Effector CD4-positive, alpha-beta T cell (primary cell): Measurements from ENCODE around the gene GDA.
"Not testable (repeated sequence)": the region's sequence is repeated elsewhere in the genome, so short reads cannot be mapped to it uniquely, and the experiment has no call there.

ENCODE experiments used
- DNase-seq: peaks from one replicate; pipeline ENCODE4 v3.0.0-alpha.2; 2020

GDA gene

DNA sequence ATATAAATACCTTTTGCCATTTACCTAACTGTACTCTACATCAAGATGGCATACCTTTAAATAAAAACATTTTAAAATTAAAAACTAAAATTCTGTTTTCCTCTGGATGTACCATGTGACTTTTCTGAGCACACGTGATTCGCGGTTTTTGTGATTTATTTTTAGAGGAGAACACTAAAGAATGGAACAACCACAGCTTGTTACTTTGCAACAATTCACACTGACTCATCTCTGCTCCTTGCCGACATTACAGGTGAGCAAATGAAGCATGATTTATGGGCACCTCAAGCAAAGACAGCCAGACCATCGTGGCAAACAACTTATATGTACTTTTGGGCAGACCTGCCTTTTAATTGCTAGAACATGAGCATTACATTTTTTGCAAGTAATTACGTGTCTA lies 61.3 kb downstream of the GDA start:
- no peak for DNase-seq

DNA sequence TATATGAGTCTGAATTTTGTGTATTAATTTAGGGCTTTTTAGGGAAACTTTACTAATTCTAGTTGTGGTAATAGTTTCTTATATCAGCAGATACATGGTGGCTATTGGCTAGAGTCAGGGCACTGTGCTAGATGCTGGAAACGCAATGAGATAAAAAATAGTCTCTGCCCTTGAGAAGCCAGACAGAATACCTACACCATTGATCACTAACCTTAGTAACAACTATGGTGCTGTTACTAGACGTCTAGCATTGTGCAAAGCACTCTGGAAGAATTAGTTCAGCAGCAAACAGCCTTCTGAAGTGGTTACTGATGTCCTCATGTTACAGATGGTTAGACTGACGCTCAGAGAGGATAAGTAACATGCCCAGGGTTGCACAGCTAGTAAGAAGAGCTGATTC lies 61.8 kb downstream of the GDA start:
- DNase-seq: no peak

DNA sequence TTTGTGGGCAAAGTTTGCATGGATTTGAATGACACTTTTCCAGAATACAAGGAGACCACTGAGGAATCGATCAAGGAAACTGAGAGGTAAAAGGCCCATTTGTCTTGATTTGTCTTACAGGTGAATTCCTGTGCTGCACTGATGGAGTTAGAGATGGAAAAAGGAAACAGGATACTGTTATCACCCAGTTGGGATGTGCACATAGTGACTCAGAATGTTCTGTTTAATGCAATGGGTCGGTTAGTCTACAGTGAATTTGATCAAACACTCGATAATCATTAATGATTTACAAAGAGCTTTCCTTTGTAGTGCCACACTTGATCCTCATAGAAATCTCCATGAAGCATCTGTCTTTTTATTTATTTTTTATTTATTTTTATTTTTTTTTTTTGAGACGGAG lies 64.7 kb downstream of the GDA start:
- no peak for DNase-seq

DNA sequence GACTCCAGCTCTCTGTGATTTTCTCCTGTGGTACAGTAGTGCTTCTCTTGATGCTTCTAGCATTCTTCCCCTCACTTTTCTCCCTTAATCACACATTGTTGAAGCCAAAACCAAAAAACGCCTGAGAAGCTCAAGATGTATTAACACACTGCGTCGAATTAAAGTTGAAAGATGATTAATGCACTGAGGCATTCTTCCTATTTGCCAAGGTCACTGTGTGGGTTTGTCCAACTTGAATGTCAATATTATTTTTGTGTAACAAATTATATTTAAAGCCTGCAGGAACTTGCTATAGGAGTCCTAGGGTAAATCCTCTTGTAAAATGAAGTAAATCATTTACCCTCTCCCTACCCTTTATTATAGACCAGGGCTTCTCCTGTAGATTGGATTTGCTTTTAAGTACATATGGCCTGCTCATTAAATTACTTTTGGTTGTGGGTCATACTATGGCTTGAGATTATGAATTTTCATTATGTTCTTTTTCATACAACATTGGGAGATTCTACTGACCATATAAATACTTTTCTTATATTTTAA lies 68.1 kb downstream of the GDA start:
- DNase-seq: no peak

DNA sequence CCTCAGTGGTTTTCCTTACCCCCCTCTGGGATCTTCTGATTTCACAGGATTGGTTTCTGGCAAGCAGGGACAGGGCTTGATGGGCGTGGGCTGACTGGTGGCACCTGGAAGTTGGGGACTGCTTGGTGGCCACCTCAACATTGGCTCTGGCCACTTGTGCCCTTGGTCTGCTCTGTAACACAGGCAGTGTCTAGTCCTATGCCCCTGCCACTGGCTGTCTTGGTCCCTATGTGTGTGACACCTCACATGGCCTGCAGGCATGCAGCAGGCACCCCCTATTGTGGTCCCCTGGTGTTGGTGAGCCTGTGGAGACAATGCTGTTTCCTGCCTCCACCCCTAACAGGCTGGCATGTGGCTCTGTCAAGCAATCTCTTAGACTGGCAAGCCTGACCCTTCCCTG lies 71.3 kb downstream of the GDA start:
- DNase-seq: no peak

DNA sequence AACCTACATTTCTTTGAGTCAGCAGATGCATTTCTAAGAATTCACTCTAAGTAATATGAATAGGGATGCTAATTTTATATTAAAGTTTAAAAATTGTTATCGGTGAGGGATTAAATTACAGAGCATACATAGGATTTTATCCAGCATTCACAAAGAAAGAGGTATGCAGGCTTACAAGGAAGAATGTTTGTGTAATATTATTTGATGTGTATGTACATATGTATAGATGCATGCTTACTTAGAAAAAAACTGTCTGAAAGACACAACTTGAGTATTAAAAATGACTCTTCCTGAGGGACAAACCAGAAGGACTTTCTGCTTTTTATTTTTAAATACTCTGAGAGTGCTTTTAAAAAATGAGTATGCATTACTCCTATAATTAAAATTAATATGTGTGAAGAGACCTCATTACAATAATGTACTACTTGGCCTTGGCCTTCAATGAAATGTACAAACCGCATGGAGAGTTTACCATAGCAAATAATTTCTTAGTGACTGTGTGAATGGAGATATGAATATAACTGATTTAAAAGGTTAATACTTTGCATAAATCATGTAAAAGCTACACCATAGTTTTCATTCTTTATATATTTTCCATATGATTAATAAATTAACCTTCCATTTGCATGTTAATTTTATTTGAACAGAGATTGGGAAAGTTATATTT lies 77.0 kb downstream of the GDA start:
- DNase-seq: no peak

DNA sequence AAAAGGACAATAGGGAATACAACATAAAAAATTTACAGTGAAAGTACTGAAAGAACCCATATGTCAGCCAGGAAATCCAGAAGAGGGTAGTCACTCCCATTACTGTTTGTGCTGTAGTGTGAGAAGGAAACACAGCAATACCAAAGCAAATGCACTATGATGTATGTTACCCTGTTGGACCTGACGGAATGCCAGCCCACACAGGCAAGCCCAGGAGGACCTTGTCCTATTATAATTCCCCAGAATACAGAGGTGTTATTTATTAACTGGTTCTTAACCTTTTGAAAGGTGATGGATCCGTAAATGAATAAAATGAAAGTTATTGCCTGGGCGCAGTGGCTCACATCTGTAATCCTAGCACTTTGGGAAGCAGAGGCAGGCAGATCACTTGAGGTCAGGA lies 79.0 kb downstream of the GDA start:
- no peak for DNase-seq

DNA sequence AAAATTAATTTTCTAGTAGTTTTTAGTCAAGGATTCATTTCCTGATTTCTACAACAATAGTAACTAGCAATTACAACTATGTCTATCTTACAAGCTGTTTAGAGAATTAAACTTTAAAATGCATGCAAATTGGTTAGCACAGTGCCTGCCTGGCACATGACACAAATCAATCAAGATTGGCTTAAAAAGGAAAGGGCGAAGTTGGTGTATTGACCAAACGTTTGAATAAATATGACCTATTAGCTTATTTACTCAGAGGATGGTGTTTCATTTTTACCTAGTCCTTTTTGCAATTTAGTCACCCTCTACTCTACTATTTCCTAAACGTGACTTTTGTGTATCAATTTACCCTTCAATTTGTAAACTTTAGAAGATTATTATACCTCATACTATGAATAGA lies 83.5 kb downstream of the GDA start:
- no peak for DNase-seq

DNA sequence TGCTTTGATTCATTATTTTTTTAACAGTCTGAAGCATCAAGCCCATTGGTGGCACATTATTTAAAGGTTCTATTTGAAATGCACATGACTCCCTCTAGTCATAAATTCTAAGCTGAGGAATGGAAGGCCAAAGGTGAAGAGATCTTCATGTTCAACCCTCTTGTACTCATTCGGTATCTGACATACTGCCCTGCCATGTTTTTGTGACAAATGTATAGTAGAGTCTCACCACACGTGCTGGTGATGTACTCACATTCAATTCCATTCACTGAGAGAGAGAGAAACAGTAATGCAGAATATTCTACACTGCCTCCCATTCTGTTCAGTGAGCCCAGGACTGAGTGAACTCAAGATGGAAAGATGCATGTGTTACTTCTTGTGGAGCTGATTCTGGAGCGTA lies 98.3 kb downstream of the GDA start:
- no peak for DNase-seq

DNA sequence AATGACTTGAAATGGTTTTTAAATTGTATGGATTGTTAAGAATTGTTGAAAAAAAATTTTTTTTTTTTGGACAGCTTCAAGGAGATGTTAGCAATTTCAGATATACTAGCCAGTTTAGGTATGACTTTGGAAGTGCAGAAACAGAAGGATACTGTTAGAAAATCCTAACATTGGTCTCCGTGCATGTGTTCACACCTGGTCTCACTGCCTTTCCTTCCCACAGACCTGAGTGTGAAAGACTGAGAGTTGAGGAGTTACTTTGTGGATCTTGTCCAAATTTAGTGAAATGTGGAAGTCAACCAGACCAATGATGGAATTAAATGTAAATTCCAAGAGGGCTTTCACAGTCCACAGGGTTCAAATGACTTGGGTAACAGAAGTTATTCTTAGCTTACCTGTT lies 102.3 kb downstream of the GDA start:
- DNase-seq: no peak

DNA sequence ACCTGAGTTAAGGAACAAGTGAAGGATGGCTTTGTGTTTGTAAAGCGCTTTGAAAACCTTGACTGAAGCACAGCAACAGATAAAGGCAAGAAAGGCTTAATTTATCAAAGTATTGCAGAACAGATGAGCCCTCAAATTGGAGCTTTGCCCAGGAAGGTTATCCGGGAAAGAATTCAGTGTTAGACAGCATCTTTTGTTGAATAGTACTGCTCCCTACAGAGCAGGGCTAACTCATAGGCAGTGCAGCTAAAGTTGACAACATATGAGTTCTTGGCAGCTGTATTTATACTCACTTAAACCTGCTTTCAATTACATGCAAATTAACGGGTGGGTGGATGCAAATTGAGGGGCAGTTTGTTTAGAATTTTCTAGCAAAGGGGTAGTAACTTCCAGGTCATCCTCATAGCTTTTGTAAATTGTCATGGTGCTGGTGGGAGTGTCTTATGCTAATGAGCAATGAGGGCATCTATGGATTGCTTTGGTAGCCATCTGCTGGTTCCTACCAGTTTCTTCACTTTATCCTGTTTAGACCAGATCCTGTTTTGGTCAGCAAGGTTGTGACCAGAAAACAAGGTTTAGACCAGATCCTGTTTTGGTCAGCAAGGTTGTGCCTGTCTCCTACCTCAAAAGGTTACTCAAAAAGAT lies 105.8 kb downstream of the GDA start:
- DNase-seq: no peak

DNA sequence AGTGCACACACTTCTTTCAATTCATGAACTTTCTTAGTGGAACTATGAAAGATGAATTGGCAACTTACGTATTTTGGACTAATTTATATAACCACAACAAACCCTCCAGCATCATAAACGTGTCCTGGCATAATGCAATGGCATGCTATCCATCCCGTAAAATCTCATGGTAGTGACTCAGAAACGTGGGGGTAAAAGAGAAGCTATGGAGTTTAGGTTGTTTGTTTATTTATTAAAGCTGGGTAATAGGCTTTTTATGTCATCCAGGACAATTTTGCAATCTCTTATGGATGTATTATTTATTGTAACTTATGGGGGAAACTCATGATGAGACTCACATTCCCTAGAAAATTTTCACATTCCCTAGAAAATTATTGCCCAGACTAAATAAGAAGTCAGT lies 106.3 kb downstream of the GDA start:
- DNase-seq: no peak

DNA sequence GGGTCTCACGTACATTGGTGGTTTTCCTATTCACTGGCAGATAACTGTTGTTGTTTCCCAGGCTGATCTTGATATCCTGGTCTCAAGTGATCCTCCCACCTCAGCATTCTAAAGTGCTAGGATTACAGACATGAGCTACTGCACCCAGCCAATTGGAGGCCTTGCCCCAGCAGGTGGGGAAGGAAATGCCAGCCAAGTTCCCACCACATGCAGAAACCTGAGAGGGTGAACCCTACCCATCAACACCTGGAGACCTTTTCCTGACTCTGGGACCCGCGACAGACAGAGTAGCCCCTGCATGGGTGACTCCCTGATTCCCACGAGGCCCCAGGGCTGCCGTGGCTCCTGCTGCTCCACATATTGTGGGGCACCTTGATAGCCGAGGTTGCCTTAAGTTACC lies 107.7 kb downstream of the GDA start:
- no peak for DNase-seq

DNA sequence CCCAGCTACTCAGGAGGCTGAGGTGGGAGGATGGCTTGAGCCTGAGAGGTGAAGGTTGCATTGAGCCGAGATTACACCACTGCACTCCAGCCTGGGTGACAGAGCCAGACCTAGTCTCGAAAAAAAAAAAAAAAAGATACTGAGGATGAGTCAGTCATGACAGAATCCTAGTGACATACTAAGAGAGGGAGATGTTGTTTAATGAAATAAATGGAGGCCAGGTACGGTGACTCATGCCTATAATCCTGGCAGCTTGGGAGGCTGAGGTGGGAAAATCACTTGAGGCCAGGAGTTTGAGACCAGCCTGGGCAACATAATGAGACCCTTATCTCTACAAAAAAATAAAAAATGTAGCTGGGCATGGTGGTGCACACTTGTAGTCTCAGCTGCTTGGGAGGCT lies 108.6 kb downstream of the GDA start:
- no peak for DNase-seq

DNA sequence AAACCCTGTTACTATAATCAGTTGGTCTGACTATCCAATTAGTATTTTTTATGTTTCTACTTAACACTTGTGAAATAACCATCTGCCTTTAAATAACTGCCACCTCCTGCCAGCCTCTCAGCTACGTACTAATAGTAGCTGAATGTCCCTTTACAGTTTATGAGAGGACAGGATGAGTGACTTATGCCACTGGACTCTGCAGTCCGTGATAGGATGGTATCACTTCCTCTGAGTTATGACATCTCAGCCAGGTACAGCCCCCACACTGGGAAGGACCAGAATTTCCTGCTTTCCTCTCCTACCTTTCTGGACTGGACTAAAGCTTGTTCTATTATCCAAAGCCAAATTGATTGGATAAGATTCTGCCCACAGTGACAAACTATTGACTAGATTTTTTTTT lies 112.8 kb downstream of the GDA start:
- DNase-seq: no peak

DNA sequence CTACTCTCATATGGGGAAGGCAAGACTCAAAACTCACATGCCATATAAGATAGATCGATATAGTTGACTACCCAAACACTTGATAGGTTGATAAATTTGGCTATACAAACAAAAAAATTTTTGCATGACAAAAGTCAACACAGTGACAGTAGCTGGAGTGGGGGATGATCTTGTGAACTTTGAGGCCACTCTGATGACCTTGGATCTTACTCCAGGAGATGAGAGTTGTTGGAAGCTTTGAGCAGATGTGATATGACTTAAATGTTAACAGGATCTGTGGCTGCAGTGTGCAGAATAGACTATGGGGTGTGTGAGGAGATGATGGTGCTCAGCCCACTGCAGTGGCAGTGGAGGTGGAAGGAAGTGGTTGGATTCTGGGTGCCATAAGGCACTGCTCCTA lies 114.3 kb downstream of the GDA start:
- no peak for DNase-seq

DNA sequence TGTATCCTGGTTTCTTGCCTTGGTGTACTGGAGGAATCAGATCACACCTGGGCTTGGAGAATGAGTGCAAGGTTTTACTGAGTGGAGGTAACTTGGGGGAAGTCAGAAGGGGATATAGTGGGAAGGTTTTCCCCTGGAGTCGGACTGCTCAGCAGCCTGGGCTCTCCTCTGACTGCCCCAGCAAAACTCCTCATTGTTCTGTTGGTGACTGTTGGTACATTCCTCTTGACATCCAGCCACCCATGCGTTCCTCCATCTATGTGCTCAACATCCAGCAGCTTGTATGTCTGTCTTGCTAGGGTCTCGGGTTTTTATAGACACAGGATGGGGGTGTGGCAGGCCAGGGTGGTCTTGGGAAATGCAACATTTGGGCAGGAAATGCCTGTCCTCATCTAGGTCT lies 119.7 kb downstream of the GDA start:
- DNase-seq: no peak

DNA sequence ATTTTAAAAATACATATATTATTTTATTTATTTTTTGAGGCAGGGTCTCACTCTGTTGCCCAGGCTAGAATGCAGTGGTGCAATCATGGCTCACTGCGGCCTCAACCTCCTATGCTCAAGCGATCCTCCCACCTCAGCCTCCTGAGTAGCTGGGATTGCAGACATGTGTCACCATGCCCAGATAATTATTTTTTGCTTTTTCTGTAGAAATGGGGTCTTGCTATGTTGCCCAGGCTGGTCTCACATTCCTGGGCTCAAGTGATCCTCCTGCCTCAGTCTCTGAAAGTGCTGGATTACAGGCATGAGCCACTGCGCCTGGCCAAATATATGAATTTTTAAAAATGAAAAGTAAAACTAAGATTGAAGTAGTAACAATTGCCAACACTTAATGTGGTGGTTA lies 121.1 kb downstream of the GDA start:
- DNase-seq: not testable (repeated sequence)

DNA sequence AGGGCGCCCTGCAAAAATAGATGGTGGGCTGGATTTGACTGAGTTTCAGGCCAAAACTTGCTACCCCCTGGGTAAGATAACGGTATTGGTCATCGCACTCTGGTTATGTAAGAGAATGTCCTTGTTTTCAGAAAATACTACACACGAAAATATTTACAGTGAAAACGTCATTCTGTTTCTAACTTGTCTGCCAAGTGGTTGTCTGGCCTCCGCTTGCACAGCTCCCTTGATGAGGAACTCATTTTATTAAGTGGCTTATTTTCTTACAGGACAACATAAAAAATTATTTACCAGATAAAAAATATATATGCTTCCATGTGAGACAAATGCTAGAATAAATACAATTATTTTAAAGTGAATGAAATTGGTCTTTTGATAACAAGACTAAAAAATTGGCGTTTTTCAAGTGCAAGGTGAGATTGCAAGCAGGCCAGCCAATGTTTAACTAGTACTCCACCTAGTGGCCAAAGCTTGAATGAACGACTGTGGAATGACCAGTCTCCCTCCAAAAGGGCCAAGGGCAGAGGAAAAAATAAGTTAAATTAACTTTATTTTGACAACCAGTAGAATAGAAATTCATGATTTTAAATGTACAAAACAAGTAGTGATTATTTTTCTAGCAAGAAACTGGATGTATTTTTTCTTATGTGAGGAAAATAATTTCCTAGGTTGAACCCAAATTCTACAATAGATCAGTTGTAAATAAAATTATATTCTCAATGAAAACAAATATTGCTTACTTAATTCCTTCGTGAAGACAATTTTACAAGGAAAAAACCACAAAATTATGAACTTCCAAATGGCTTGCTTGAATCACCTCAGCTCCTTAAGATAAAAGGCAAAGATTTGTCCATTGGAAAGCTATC lies 122.6 kb downstream of the GDA start:
- peak; percentile 49 for DNase-seq

DNA sequence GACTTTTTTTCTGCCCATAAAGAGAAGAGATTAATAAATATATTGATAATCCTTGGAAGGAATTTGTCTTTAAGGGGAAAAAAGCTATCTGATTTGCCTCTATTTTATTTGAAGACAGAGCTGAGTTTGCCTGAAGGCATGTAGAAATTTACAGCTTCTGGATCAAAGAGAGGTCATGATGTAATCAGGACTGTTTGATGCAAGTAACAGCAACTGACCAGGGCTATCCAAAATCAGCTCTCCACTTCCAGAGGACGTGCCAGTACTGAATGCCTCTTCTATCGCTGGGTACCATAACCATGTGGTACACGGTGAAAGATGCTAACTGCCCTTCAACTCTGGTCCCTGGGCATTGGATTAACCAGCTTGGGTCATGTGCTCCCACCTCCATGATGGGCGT lies 125.2 kb downstream of the GDA start:
- no peak for DNase-seq

DNA sequence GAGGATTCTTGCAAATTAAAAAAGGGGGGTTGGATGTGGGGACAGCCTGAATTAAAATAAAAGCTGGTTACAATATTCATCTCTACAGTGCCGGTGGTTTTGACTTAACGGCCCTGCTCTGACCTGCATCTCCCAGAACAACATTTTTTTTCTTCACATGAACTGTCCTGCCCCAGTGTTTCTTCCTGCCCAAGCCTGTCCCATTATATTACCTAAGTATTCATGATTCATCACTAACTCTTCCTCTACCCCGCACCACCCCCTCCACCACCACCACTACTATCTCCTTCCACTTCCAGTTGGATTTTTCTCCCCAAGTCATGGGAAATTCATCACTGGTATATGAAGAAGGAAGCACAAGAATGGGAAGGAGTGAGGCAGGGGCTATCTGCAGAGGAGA lies 125.7 kb downstream of the GDA start:
- no peak for DNase-seq

DNA sequence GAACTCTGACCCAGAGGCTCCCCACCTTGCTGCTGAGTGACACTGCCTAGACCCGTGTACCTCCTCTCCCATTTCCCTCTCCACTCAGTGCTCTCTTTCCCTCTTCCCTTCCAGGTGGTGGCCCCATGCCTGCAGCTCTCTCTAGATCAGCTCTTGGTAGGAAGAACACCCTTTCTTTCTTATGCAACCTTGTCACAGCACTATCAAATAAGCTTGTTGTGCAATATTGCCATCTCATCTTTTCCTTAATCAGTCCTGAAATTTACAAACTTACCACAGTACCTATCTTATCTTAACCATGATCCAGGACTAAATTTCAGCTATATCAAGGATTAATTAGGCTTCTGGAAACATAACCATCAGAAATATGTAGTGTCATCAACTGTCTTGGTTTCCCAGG lies 127.2 kb downstream of the GDA start:
- DNase-seq: no peak

DNA sequence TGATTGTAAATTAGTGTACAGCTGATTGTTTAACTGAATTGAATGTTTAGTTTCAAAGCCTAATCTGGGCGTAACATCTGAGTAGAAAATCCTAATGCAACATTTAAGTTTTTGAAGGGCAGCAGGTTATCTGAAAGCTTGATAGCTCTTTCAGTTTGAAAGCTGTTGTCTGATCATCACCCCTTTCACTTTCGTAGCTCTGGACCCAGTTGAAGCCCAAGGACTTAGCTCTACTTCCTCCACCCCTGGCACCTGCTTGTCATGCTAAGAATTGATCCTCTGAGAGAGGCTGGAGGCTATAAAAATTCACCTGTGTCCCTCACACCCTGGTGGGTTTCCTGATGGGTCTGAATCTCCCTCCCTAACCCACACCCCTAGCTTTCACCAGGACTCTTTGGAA lies 129.7 kb downstream of the GDA start:
- DNase-seq: no peak

DNA sequence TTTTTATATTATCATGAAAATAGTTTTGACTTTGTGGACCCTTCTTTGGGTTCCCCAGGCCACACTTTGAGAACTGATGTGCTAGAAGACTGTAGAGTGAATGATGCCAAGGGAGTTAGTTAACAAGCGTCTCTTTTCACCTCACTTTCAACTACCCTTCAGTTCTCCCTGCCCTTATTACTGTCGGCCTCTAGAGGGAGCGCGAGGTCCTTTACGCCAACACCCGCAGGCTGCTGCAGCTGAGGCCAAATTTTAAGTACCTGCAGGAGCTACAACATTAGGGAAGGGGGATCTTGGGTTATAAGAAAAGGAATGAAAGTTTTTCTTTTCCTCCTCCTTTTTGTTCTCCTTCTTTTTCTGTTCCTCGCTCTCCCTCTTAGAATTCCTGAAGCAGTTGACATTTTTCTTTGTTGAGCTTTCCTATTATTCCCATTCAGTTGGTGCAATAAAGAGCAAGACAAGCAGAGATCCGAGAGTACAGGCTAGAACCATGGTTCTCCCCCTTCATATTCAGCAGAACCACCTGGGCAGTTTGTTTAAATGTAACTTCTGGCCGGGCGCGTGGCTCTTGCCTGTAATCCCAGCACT lies 131.8 kb downstream of the GDA start:
- DNase-seq: peak; percentile 51
